BJ (cell line): ENCODE measurements around the gene TNS1. TPM values are rescaled to one million over a fixed set of nuclear protein-coding genes. Genes with fewer than 3 reads are reported as not detected.

Experiments
- CTCF ChIA-PET: fragments of 350-600 bp; formaldehyde crosslinking; extraction: SDS; loops from one replicate; lab custom pipeline; 2021; ENCODE audit warnings: antibody characterized with exemption, inconsistent platforms; lab: Yijun Ruan, JAX
- POLR2A ChIA-PET: fragments of 300-600 bp; sonication (Branson Sonifier 250); formaldehyde crosslinking; extraction: SDS; loops from one replicate; lab custom pipeline; 2021; ENCODE audit warnings: antibody characterized with exemption; lab: Charles Lee
- DNase-seq: peaks from one replicate; pipeline ENCODE4 v3.0.0-alpha.2; 2011; ENCODE audit warnings: low read depth
- H3K27me3 ChIP-seq: 2 replicates; pipeline ENCODE4 v1.6.0; 2011; ENCODE audit warnings: low read length; ENCODE audit not compliant: control insufficient read depth, insufficient read depth
- H3K36me3 ChIP-seq: 2 replicates; pipeline ENCODE4 v1.5.1; 2011; ENCODE audit warnings: low read length; ENCODE audit not compliant: control insufficient read depth, insufficient read depth
- H3K4me3 ChIP-seq: 2 replicates; pipeline ENCODE4 v1.5.1; 2011; ENCODE audit warnings: low read depth, mild to moderate bottlenecking, control low read depth, low read length
- polyA plus RNA-seq: library from polyadenylated mRNA; depleted of rRNA; stranded (reverse); fragments of >200 nt; gene quantifications from 2 replicates; pipeline ENCODE4 v1.2.3, GENCODE V29; 2011
- TF ChIP-seq, protein P1 (sequence below): IDR thresholded peaks from 2 replicates; pipeline ENCODE4 v1.5.1; 2011; ENCODE audit warnings: low read depth, mild to moderate bottlenecking, control low read depth, inconsistent platforms, low read length, moderate library complexity; ENCODE audit not compliant: insufficient read depth

TNS1 gene
- polyA plus RNA-seq, 1 experiment = 35.6 TPM

- ChIA-PET CTCF (interaction anchor here (1.6 kb wide), 1 partner anchor 59 kb away, joined by 4 read pairs; no protein-coding TSS in a partner anchor), POLR2A (no interaction called here)
- H3K36me3 ChIP-seq = peaks cover 31% of the 10 kb centered on the region
- DNase-seq = no peak
- H3K4me3 ChIP-seq = no peak overlapping the region
- TF ChIP-seq, protein P1, sequence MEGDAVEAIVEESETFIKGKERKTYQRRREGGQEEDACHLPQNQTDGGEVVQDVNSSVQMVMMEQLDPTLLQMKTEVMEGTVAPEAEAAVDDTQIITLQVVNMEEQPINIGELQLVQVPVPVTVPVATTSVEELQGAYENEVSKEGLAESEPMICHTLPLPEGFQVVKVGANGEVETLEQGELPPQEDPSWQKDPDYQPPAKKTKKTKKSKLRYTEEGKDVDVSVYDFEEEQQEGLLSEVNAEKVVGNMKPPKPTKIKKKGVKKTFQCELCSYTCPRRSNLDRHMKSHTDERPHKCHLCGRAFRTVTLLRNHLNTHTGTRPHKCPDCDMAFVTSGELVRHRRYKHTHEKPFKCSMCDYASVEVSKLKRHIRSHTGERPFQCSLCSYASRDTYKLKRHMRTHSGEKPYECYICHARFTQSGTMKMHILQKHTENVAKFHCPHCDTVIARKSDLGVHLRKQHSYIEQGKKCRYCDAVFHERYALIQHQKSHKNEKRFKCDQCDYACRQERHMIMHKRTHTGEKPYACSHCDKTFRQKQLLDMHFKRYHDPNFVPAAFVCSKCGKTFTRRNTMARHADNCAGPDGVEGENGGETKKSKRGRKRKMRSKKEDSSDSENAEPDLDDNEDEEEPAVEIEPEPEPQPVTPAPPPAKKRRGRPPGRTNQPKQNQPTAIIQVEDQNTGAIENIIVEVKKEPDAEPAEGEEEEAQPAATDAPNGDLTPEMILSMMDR = no peak
- no peaks in the 10 kb centered on the region for H3K27me3 ChIP-seq
Observed at GRCh38 chr2:217847115-217847514, 155.7 kb downstream of the TNS1 start.

DNA sequence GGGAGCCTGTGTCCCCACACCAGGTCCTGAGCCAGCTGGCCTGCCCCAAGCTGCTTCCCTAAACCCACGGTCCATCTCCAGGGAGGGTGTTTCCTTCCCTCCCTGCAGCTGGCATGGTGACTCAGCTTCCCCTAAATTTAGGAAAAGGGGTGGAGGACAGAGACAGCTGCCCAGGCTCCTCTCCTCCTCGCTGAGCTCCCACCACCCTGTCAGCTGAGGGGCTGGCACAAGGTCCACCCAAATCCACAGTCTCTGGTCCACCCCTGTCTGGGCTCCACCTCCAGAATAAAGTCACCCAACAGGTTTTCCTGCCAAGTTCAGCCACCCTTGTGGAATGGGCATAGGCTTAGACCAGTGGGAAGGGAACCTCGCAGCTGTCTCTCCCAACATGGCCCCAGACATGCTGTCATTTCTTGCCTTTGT is 156.5 kb downstream of the TNS1 start:
- H3K27me3 ChIP-seq = no peaks in the 10 kb centered on the region
- CTCF ChIA-PET = interaction anchor here (1.1 to 1.6 kb wide), 3 partner anchors 10 to 58 kb away, joined by 3 to 4 read pairs (median 3); no protein-coding TSS in a partner anchor
- no peak for DNase-seq
- TF ChIP-seq, protein P1 = no peak
- H3K4me3 ChIP-seq = no peak overlapping the region
- POLR2A ChIA-PET = no interaction called here
- H3K36me3 ChIP-seq = peaks cover 33% of the 10 kb centered on the region

- H3K36me3 ChIP-seq = peaks cover 33% of the 10 kb centered on the region
- TF ChIP-seq, protein P1 = no peak
- H3K27me3 ChIP-seq = no peaks in the 10 kb centered on the region
- no peak for DNase-seq
- ChIA-PET POLR2A (no interaction called here), CTCF (interaction anchor here (1.6 kb wide), 1 partner anchor 57 kb away, joined by 4 read pairs; no protein-coding TSS in a partner anchor)
- H3K4me3 ChIP-seq = no peak overlapping the region
Observed at GRCh38 chr2:217845301-217845700, 157.5 kb downstream of the TNS1 start.

- TF ChIP-seq, protein P1 = no peak
- no peak for DNase-seq
- Histone ChIP-seq H3K4me3 (no peak overlapping the region), H3K27me3 (no peaks in the 10 kb centered on the region), H3K36me3 (peaks cover 33% of the 10 kb centered on the region)
- CTCF ChIA-PET = interaction anchor here (1.4 to 1.5 kb wide), 2 partner anchors 42 to 58 kb away, joined by 4 to 6 read pairs; no protein-coding TSS in a partner anchor
- POLR2A ChIA-PET = no interaction called here
Observed at GRCh38 chr2:217844696-217845095, 158.1 kb downstream of the TNS1 start.

- peaks cover 34% of the 10 kb centered on the region for H3K36me3 ChIP-seq
- TF ChIP-seq, protein P1 = no peak
- H3K27me3 ChIP-seq = no peaks in the 10 kb centered on the region
- CTCF ChIA-PET = interaction anchor here (1.5 kb wide), 1 partner anchor 43 kb away, joined by 6 read pairs; no protein-coding TSS in a partner anchor
- POLR2A ChIA-PET = no interaction called here
- no peak overlapping the region for H3K4me3 ChIP-seq
- no peak for DNase-seq
Observed at GRCh38 chr2:217843324-217843723, 159.5 kb downstream of the TNS1 start.
